ENCODE measurements around the gene PCGF3.

Gene PCGF3, protein sequence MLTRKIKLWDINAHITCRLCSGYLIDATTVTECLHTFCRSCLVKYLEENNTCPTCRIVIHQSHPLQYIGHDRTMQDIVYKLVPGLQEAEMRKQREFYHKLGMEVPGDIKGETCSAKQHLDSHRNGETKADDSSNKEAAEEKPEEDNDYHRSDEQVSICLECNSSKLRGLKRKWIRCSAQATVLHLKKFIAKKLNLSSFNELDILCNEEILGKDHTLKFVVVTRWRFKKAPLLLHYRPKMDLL

GRCh38 chr4:705278-706082, at the start of gene PCGF3:
Gene PCGF3 (plus strand): TSS chr4:705832. CDS start chr4:733681, 27,849 bp downstream.
- peak; percentile 97 for DNase-seq

DNA sequence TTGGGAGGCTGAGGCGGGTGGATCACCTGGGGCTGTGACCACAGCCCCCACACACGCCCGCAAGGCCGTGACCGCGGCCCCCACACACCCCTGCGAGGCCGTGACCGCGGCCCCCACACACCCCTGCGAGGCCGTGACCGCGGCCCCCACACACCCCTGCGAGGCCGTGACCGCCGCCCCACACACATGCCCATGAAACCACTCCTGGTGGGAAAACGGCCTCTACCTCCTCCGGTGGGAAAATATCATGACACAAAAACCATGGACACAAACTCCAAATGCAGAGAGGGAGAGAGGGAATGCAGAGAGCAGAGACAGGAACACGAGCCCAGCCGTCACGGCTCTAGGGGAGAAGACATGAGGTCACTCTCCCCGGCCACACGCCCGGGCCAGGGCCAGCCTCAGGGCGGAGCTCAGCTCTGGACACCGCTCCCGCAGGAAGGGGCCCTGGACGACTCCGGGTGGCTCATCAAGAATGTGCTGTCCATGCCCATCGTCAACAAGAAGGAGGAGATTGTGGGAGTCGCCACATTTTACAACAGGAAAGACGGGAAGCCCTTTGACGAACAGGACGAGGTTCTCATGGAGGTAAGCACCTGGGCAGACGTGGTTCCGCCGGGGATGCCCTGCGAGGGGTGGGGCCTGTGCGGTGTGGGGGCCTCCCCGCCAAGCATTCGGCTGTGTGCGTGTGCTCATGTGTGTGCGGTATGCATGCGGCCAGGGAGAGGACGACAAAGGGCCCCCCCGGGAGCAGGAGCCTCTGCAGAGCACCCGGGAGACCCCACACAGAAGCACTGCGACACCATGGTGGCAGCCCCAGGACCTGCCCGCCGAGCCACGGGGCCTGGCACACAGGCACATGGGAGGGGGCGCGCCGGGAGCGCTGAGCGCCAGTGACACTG, 48.9 kb upstream of the PCGF3 start:
- no peak for DNase-seq

- no peak for DNase-seq
Observed at GRCh38 chr4:657338-657833, 48.2 kb upstream of the PCGF3 start.

GRCh38 chr4:657834-658667, 47.6 kb upstream of the PCGF3 start:
- DNase-seq, result no peak

DNA sequence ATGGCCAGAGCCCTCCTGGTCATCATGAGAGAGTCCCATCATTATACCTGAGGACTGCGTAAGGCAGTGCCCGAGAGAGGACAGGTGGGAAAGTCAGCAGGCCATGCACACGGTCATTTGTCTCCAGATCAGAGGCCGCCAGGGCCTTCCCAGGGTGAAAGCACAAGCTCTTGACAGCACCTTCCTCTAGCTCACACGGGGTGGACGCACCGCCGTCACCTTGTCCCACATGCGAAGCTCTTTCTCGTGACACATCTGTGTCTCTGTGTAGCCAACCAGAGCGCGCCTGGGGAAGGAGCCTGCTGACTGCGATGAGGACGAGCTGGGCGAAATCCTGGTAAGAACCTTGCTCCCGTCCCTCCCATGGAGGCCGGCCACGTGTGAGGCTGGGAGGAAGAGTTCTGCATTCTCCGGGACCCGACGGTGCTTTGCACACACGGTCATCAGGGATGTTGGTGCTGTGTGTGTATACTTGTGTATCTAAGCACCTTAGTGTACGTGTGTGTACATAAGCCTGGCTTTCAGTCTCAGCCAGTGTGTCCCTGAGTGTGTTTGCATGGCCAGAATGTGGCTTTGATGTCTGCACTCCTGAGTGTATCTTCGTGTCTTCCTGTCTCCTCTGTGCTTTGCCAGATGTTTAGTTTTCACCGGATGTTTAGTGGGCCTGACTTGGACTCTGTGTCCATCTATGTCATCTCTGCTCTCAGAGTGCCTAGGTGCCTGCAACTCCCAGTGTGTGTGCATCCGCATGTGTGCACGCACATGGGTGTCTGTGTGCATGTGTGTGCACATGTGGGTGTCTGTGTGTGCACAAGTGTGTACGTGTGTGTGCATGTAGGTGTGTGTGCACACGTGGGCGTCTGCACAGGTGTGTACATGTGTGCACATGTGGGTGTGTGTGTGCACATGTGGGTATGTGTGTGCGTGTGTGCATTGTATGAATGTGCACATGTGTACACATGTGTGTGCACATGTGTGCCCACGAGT, 46.7 kb upstream of the PCGF3 start:
- DNase-seq, result no peak

- DNase-seq, result no peak
Observed at GRCh38 chr4:659851-660250, 45.8 kb upstream of the PCGF3 start.

DNA sequence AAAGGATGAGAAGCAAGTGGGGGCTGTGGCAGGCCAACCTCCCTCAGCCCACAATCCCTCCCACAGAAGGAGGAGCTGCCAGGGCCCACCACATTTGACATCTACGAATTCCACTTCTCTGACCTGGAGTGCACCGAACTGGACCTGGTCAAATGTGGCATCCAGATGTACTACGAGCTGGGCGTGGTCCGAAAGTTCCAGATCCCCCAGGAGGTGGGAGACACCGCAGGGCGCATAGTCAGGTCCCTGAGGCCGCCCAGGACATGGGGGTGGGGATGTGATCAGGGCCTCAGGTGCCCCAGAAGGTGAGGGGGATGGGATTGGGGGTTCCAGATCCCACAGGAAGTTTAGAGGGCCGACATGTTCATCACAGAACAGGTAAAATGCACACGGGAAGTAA, 45.2 kb upstream of the PCGF3 start:
- no peak for DNase-seq

- DNase-seq, result no peak
Observed at GRCh38 chr4:661231-661630, 44.4 kb upstream of the PCGF3 start.

DNA sequence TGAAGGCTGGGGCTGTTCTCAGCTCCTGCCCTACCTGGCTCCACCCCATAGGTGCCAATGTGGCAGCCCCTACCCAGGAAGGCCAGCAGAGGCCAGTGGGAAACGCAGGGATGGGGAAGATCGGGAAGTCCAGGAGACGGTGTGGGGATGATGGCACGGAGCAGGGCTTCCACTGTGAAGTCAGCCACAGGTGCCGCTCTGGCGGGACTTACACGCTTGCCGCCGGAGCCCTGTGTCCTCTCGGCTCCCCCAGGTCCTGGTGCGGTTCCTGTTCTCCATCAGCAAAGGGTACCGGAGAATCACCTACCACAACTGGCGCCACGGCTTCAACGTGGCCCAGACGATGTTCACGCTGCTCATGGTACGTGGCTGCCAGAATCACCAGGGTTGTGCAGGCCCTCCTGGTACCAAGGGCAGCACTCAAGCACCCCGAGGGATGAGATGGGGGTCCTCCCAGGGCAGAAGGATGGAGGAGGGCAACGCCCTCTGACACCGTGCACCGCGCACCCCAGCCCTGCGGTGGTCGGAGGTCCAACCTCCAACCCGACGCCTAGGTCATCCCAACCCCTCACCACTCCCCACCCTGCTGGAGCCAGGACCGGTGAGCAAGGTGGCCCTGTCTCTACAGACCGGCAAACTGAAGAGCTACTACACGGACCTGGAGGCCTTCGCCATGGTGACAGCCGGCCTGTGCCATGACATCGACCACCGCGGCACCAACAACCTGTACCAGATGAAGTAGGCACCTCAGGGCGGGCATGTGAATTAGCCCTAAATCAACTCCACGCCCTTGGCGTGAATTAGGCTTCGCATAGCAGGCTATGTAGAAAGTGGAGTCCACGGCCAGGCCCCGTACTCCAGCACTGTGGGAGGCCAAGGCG, 43.5 kb upstream of the PCGF3 start:
- no peak for DNase-seq

DNA sequence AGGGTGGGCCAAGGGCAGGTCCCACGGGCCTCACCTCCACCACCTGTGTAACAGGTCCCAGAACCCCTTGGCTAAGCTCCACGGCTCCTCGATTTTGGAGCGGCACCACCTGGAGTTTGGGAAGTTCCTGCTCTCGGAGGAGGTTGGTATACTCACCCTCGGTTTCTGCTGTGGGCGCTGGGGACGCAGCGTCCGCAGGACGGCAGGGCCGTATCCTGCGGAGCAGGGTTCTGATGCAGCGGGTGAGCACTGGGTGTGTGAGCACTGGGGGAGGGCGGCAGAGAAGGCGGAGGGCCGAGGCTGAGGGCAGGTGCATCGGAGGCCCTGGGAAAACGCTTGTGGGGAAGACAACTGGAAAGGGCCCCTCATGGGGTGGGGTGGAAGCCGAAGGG, 42.6 kb upstream of the PCGF3 start:
- no peak for DNase-seq

DNA sequence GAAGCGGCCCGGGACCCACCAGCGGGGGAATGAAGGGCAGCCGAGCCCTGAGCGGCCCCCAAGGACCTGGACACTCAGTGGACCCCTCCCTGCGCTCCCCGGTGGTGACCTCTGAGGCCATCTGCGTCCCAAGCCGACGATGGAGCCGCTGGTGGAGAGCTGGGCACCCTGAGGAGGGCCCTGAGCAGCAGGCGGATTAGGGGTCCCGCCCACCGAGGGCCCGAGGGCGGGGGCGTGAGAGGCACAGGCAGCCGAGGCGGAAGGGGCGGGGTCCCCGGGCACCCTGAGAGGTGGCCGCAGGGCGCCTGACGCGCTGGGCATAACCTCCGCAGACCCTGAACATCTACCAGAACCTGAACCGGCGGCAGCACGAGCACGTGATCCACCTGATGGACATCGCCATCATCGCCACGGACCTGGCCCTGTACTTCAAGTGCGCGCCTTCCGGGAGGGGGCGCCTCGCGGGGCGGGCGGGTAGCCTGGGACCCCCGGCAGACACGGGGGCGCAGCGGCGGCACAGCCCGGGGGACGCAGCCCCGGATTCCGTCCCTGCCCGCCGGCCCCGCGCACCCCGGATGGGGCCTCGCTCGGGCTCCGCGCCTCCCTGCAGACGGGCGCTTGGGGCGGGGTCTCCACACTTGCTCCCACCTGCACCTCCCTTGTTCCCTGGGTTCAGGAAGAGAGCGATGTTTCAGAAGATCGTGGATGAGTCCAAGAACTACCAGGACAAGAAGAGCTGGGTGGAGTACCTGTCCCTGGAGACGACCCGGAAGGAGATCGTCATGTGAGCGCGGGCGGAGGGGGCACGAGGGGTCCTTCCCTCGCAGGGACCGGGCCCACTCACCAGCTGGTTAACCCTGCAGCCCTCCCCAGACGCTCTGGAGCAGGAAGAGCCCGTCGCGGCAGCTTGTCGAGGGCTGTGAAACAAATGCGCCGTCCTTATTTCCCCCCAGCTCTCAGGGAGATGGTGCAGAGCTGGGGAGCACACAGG, 41.9 kb upstream of the PCGF3 start:
- peak; percentile 80 for DNase-seq

- no peak for DNase-seq
Observed at GRCh38 chr4:664713-665231, 40.9 kb upstream of the PCGF3 start.

GRCh38 chr4:665381-665750, 40.3 kb upstream of the PCGF3 start:
- no peak for DNase-seq

DNA sequence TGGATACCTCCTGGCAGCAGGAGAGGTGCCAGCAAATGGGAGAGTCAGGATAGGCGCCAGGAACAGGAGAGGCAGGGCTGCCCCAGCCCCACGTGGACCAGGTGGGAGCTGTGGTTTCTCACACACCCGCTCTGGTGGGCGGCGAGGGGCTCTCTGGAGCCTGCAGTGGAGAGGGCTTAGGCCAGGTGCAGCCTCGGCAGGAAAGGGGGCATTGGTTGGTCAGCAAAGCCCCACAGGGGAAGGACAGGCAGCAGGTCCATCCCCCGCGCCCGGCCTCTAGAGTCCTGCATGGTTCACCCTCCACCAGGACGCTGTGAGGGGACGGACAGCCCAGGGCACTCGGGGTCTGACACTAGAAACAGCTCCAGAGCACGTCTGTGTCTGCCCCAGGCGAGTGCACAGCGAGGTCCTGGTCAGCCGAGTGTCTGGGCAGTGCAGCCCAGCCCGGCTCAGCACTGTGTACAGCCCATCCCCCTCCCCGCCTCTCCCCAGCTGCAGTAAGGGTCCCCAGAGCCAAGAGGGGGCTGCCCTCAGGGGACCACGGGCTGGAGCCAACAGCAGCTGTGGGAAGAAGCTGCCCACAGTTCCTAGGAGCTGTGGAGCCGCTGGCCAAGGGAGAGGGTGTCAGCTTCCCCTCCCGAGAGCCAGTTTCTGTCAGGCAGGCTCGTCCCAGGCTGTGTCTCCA, 39.7 kb upstream of the PCGF3 start:
- no peak for DNase-seq

DNA sequence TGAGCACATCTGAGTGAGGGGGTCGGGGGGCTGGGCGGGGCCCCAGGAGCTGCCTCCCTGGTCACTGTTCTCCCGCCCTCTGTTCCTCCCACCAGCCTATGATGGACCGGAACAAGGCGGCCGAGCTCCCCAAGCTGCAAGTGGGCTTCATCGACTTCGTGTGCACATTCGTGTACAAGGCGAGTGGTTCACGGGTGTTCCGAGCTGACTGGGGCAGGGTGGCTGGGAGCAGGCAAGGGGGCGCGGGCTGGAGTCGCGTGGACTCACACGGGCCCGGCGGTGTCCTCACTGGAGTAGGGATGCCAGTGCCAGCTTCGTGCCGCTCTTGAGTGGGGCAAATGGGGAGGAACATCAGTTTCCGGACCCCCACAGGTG, 39.2 kb upstream of the PCGF3 start:
- DNase-seq, result no peak

GRCh38 chr4:666822-667544, 38.6 kb upstream of the PCGF3 start:
- DNase-seq, result no peak

- no peak for DNase-seq
Observed at GRCh38 chr4:667545-667925, 38.1 kb upstream of the PCGF3 start.
